Activated naive CD4-positive, alpha-beta T cell treated with anti-CD3 and anti-CD28 coated beads for 36 hours (primary cell): ENCODE data around the gene OSBPL8. TPM values are rescaled to one million over a fixed set of nuclear protein-coding genes. Genes with fewer than 3 reads are reported as not detected.

ENCODE experiments used
- CTCF ChIA-PET: fragments of 350-600 bp; sonication (Branson Sonifier 250); formaldehyde crosslinking; loops from one replicate; lab custom pipeline; 2021; ENCODE audit warnings: antibody characterized with exemption; lab: Charles Lee
- DNase-seq: peaks from one replicate; pipeline ENCODE4 v3.0.0-alpha.2; 2020
- H3K27ac Mint-ChIP-seq: one replicate; pipeline ENCODE4 v1.8.0; 2021; ENCODE audit warnings: mild to moderate bottlenecking, mixed read lengths
- H3K27me3 Mint-ChIP-seq: one replicate; pipeline ENCODE4 v1.8.0; 2021; ENCODE audit warnings: low read depth, mixed read lengths
- H3K36me3 Mint-ChIP-seq: one replicate; pipeline ENCODE4 v1.8.0; 2021; ENCODE audit warnings: low read depth, mixed read lengths
- H3K4me1 Mint-ChIP-seq: one replicate; pipeline ENCODE4 v1.8.0; 2021; ENCODE audit warnings: low read depth, mixed read lengths
- H3K4me3 Mint-ChIP-seq: one replicate; pipeline ENCODE4 v1.8.0; 2021; ENCODE audit warnings: mild to moderate bottlenecking, moderate library complexity, mixed read lengths
- H3K9me3 Mint-ChIP-seq: one replicate; pipeline ENCODE4 v1.8.0; 2021; ENCODE audit warnings: mixed read lengths
- intact Hi-C: fragments of 100-400 bp; cut with micrococcal nuclease; formaldehyde crosslinking; loops from one replicate; pipeline ENCODE4 v1.15.1; 2023
- total RNA-seq, 2 experiments: library from RNA; stranded (reverse); gene quantifications; one replicate each; pipeline ENCODE4 v1.2.3, GENCODE V29; 2021

Gene OSBPL8
- total RNA-seq, 2 experiments from 2014 or later: 56.8 to 63.7 TPM

DNA sequence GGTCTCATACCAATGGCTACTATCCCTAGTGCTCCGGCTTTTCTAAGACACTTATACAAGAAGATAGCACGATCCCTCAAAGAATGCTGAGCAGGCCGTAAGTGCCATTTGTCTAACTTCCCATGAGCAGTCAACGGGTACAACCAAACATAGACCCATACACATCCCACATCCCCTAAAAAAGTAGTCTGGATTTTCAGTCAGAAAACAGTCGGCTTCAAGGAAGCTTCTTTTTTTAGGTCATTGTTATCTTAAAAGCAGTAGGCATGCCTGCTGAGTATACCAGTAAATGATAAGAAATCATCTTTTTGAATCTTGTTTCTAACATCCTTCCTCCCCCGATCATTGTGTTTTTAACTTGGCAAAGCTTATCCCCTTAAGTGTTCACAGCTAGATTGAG is 19.8 kb downstream of the OSBPL8 start:
- CTCF ChIA-PET: no interaction called here
- no peak overlapping the region for H3K4me3 Mint-ChIP-seq
- intact Hi-C loops: no loop called here

GRCh38 chr12:76537923-76538322 is 21.6 kb downstream of the OSBPL8 start:
- intact Hi-C loops: no loop called here
- CTCF ChIA-PET: no interaction called here

More for the DNA sequence above, 19.8 kb downstream of the OSBPL8 start:
- no peak for DNase-seq
- Mint-ChIP-seq H3K4me1 (peaks cover 39% of the 10 kb centered on the region), H3K9me3 (no peaks in the 10 kb centered on the region), H3K36me3 (peaks cover 12% of the 10 kb centered on the region), H3K27ac (no peak overlapping the region), H3K27me3 (no peaks in the 10 kb centered on the region)

DNA sequence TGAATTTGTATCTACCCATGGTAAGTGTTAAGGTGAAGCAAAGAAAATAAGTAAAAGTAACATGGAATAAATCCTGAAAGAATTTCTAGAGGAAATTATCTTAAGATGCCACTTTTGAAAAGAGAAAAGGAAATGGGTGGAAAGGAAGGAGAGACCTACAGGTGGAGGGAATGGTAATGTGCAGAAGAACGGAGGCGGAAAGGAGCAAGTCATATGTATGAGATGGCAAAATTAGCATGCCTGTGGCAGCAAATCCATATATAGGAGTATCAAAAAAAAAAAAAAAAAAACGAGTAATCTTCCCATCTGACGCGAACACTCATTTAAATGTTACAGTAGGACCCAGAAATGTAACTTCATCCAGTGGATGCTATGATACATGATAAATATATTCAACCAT is 23.0 kb downstream of the OSBPL8 start:
- Mint-ChIP-seq H3K4me1 (peaks cover 35% of the 10 kb centered on the region), H3K9me3 (no peaks in the 10 kb centered on the region), H3K27me3 (no peaks in the 10 kb centered on the region), H3K4me3 (no peak overlapping the region), H3K27ac (no peak overlapping the region), H3K36me3 (peaks cover 16% of the 10 kb centered on the region)
- CTCF ChIA-PET: interaction anchor here (0.7 kb wide), 1 partner anchor 619 kb away, joined by 3 read pairs; no protein-coding TSS in a partner anchor
- no peak for DNase-seq
- intact Hi-C loops: no loop called here

More at GRCh38 chr12:76537923-76538322, 21.6 kb downstream of the OSBPL8 start:
- no peaks in the 10 kb centered on the region for H3K27me3 Mint-ChIP-seq
- H3K36me3 Mint-ChIP-seq: peaks cover 13% of the 10 kb centered on the region
- DNase-seq: no peak
- no peaks in the 10 kb centered on the region for H3K9me3 Mint-ChIP-seq
- H3K4me1 Mint-ChIP-seq: peaks cover 41% of the 10 kb centered on the region
- H3K4me3 Mint-ChIP-seq: no peak overlapping the region
- no peak overlapping the region for H3K27ac Mint-ChIP-seq

- Mint-ChIP-seq H3K4me1 (peaks cover 44% of the 10 kb centered on the region), H3K27ac (no peak overlapping the region), H3K9me3 (no peaks in the 10 kb centered on the region), H3K36me3 (peaks cover 21% of the 10 kb centered on the region), H3K4me3 (no peak overlapping the region), H3K27me3 (no peaks in the 10 kb centered on the region)
- no peak for DNase-seq
- CTCF ChIA-PET: no interaction called here
- intact Hi-C loops: no loop called here
Observed at GRCh38 chr12:76535170-76535569, 24.4 kb downstream of the OSBPL8 start.

GRCh38 chr12:76533331-76533730 is 26.2 kb downstream of the OSBPL8 start:
- no peak for DNase-seq
- Mint-ChIP-seq H3K9me3 (no peaks in the 10 kb centered on the region), H3K4me3 (no peak overlapping the region), H3K27me3 (no peaks in the 10 kb centered on the region), H3K36me3 (peaks cover 21% of the 10 kb centered on the region), H3K4me1 (peaks cover 48% of the 10 kb centered on the region), H3K27ac (no peak overlapping the region)
- CTCF ChIA-PET: interaction anchor here (0.6 kb wide), 1 partner anchor 17 kb away, joined by 3 read pairs; no protein-coding TSS in a partner anchor
- intact Hi-C loops: no loop called here

DNA sequence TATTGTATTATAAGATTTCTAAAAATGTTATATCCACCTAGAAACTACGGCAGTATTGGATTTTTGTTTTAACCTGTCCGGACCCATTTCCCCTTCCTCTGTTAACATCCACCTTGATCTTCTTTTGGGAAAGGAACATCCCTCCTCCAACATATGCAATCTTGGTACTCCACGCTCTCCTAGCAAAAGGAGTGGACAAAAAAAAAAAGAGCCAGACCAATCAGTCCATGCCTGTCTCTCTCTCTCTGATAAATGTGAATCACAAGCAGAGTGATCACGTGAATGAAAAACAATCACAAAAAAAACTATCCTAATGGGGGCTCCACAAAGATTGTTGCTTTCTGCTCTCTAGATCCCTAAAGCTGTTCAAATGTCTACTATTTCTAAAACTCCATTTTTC is 27.1 kb downstream of the OSBPL8 start:
- no peak for DNase-seq
- no peaks in the 10 kb centered on the region for H3K9me3 Mint-ChIP-seq
- H3K27me3 Mint-ChIP-seq: no peaks in the 10 kb centered on the region
- H3K27ac Mint-ChIP-seq: no peak overlapping the region
- H3K36me3 Mint-ChIP-seq: peaks cover 21% of the 10 kb centered on the region
- CTCF ChIA-PET: no interaction called here
- peaks cover 48% of the 10 kb centered on the region for H3K4me1 Mint-ChIP-seq
- H3K4me3 Mint-ChIP-seq: no peak overlapping the region
- intact Hi-C loops: no loop called here

- CTCF ChIA-PET: no interaction called here
- peaks cover 18% of the 10 kb centered on the region for H3K36me3 Mint-ChIP-seq
Observed at GRCh38 chr12:76531056-76531455, 28.5 kb downstream of the OSBPL8 start.

DNA sequence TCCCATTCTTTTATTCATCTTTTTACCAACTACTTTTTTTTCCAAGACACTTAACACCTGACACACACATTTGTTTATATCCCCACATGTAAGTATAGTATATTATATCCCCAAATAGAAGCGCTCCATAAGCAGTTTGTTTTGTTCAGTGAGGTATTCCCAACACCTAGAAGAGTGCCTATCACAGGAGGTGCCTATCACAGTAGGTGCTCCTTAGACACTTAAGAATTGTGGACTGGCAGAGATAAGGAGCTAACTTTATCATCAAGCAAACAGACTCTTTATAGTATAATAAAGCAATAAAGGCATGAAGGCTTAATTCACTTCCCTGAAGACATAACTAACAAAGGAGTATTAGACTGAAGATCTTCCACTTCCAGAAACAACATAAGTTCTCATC is 29.1 kb downstream of the OSBPL8 start:
- Mint-ChIP-seq H3K9me3 (no peaks in the 10 kb centered on the region), H3K4me3 (no peak overlapping the region), H3K27ac (no peak overlapping the region), H3K27me3 (no peaks in the 10 kb centered on the region), H3K4me1 (peaks cover 40% of the 10 kb centered on the region), H3K36me3 (peaks cover 13% of the 10 kb centered on the region)
- DNase-seq: no peak
- intact Hi-C loops: no loop called here
- CTCF ChIA-PET: no interaction called here

More at GRCh38 chr12:76531056-76531455, 28.5 kb downstream of the OSBPL8 start:
- Mint-ChIP-seq H3K4me1 (peaks cover 45% of the 10 kb centered on the region), H3K27ac (no peak overlapping the region), H3K9me3 (no peaks in the 10 kb centered on the region), H3K4me3 (no peak overlapping the region), H3K27me3 (no peaks in the 10 kb centered on the region)
- intact Hi-C loops: no loop called here
- DNase-seq: no peak

GRCh38 chr12:76529226-76529918 is 30.2 kb downstream of the OSBPL8 start:
- CTCF ChIA-PET: interaction anchor here (0.6 to 1.0 kb wide), 2 partner anchors 58 to 62 kb away, joined by 3 read pairs; no protein-coding TSS in a partner anchor
- peaks cover 15% of the 10 kb centered on the region for H3K36me3 Mint-ChIP-seq
- intact Hi-C loops: no loop called here
- H3K4me1 Mint-ChIP-seq: peaks cover 39% of the 10 kb centered on the region
- no peak overlapping the region for H3K4me3 Mint-ChIP-seq
- H3K27ac Mint-ChIP-seq: no peak overlapping the region
- H3K27me3 Mint-ChIP-seq: no peaks in the 10 kb centered on the region
- H3K9me3 Mint-ChIP-seq: no peaks in the 10 kb centered on the region
- no peak for DNase-seq

DNA sequence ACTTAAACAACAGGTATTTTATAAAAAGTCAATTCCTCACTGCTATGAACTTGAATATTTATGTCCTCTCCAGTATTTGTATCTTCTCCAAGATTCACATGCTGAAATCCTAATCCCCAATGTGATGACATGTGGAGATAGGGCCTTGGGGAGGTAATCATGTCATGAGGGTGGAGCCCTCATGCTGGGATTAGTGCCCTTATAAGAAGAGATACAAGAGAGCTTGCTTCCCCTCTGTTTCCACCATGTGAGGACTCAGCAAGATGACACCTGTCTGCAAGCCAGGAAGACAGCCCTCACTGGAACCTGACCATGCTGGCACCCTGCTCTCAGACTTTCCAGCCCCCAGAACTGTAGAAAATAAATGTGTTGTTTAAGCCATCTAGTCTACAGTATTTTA is 36.2 kb downstream of the OSBPL8 start:
- intact Hi-C loops: no loop called here
- H3K9me3 Mint-ChIP-seq: peaks cover 2% of the 10 kb centered on the region
- peaks cover 37% of the 10 kb centered on the region for H3K36me3 Mint-ChIP-seq
- no peak overlapping the region for H3K4me3 Mint-ChIP-seq
- peaks cover 41% of the 10 kb centered on the region for H3K4me1 Mint-ChIP-seq
- no peak for DNase-seq
- no peaks in the 10 kb centered on the region for H3K27me3 Mint-ChIP-seq
- CTCF ChIA-PET: no interaction called here
- H3K27ac Mint-ChIP-seq: no peak overlapping the region

- Mint-ChIP-seq H3K9me3 (peaks cover 2% of the 10 kb centered on the region), H3K36me3 (peaks cover 43% of the 10 kb centered on the region), H3K4me1 (peaks cover 48% of the 10 kb centered on the region), H3K27ac (peak overlapping the region; percentile 0), H3K4me3 (no peak overlapping the region), H3K27me3 (no peaks in the 10 kb centered on the region)
- CTCF ChIA-PET: interaction anchor here (0.7 kb wide), 1 partner anchor 31 kb away, joined by 3 read pairs; no protein-coding TSS in a partner anchor
- DNase-seq: no peak
- intact Hi-C loops: no loop called here
Observed at GRCh38 chr12:76520348-76520747, 39.2 kb downstream of the OSBPL8 start.

DNA sequence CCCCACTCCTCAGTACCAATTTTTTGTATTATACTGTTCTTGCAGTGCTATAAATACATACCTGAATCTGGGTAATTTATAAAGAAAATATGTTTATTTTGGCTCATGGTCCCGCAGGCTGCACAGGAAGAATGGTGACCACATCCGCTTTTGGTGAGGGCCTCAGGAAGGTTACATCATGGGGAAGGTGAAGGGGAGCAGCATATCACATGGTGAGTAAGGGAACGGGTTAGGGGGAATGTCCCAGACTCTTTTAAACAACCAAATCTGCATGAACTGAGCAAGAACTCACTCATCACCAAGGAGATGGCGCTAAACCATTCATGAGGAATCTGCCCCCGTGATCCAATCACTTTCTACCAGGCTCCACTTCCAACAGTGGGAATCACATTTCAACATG is 40.0 kb downstream of the OSBPL8 start:
- Mint-ChIP-seq H3K9me3 (peaks cover 2% of the 10 kb centered on the region), H3K36me3 (peaks cover 42% of the 10 kb centered on the region), H3K4me1 (peaks cover 47% of the 10 kb centered on the region), H3K27me3 (no peaks in the 10 kb centered on the region), H3K27ac (peak overlapping the region; percentile 32), H3K4me3 (no peak overlapping the region)
- peak; percentile 66 for DNase-seq
- intact Hi-C loops: loop anchor here (2.0 kb wide), 1 partner anchor 39 kb away; the partner anchor contains the start of gene OSBPL8
- CTCF ChIA-PET: interaction anchor here (0.7 to 1.7 kb wide), 3 partner anchors 11 to 67 kb away, joined by 3 to 4 read pairs (median 3); no protein-coding TSS in a partner anchor

DNA sequence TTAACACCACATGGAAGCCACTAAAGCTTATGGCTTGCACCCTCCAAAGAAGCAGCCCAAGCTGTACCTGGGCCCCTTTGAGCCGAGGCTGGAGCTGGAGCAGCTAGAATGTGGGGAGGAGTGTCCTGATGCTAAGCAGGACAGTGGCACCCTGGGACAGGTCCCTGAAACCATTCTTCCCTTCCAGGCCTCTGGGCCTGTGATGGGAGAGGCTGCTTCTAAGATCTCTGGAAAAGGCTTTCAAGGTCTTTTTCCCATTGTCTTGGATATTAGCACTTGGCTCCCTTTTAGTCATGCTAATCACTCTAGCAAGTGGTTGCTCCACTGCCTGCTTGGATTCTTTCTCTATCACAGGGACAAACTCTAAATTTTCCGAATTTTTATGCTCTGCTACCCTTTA is 40.9 kb downstream of the OSBPL8 start:
- intact Hi-C loops: loop anchor here (2.0 kb wide), 1 partner anchor 40 kb away; the partner anchor contains the start of gene OSBPL8
- H3K9me3 Mint-ChIP-seq: peaks cover 4% of the 10 kb centered on the region
- H3K27ac Mint-ChIP-seq: no peak overlapping the region
- H3K36me3 Mint-ChIP-seq: peaks cover 41% of the 10 kb centered on the region
- no peak for DNase-seq
- no peak overlapping the region for H3K4me3 Mint-ChIP-seq
- CTCF ChIA-PET: interaction anchor here (1.7 kb wide), 1 partner anchor 68 kb away, joined by 4 read pairs; no protein-coding TSS in a partner anchor
- H3K4me1 Mint-ChIP-seq: peaks cover 47% of the 10 kb centered on the region
- H3K27me3 Mint-ChIP-seq: no peaks in the 10 kb centered on the region
